Prostate gland (tissue), 2 donors: ENCODE measurements around the gene LYRM2. TPM values are rescaled to one million over a fixed set of nuclear protein-coding genes. Genes with fewer than 3 reads are reported as not detected.
A peak's percentile ranks its signal among the peaks of the same experiment; 100 is the strongest.

Source experiments
- DNase-seq: peaks from one replicate; pipeline ENCODE4 v3.0.0-alpha.2; 2019; ENCODE audit warnings: low spot score
- H3K27ac ChIP-seq, 2 donors: fragments of 200-600 bp; sonication (generic); 2 replicates each; pipeline ENCODE4 v1.5.1; 2017 to 2019
- H3K27me3 ChIP-seq: fragments of 200-600 bp; sonication (generic); replicated peaks from 2 replicates; pipeline ENCODE4 v1.5.1; 2019; ENCODE audit not compliant: insufficient read depth
- H3K36me3 ChIP-seq, 2 donors: fragments of 200-600 bp; sonication (generic); 1 replicate in 1 of 2; 2 replicates in 1 of 2; pipeline versions ENCODE4 v1.5.1 to v1.8.1; 2017 to 2019
- H3K4me1 ChIP-seq: fragments of 200-600 bp; sonication (generic); replicated peaks from 2 replicates; pipeline ENCODE4 v1.5.1; 2019
- H3K4me3 ChIP-seq, 2 donors: fragments of 200-600 bp; sonication (generic); 2 replicates each; pipeline ENCODE4 v1.5.1; 2017 to 2019
- H3K9me3 ChIP-seq: fragments of 200-600 bp; sonication (generic); 2 replicates; pipeline ENCODE4 v1.5.1; 2017
- POLR2A ChIP-seq: fragments of 450-650 bp; IDR thresholded peaks from one replicate; pipeline ENCODE4 v1.6.1; 2016; ENCODE audit warnings: antibody characterized with exemption, mild to moderate bottlenecking
- POLR2AphosphoS5 ChIP-seq: sonication (generic); formaldehyde crosslinking; IDR thresholded peaks from one replicate; pipeline ENCODE4 v1.6.1; 2017; ENCODE audit warnings: antibody characterized with exemption
- WGBS: methylation state at CpG from one replicate; pipeline ENCODE4 v1.1.5; 2018; 5-methylcytosine and 5-hydroxymethylcytosine counted together
- intact Hi-C: fragments of 100-400 bp; cut with DNase I; formaldehyde crosslinking; loops from one replicate; pipeline ENCODE4 v1.14.2; 2022
- total RNA-seq, 2 donors: library from RNA; depleted of rRNA; stranded (reverse); fragments of >200 nt; gene quantifications; one replicate each; pipeline ENCODE4 v1.1.0, GENCODE V29; 2016
- TF ChIP-seq, protein P1 (sequence below), 4 experiments: fragments of 200-600 bp in 2 of 4; fragments of 450-650 bp in 2 of 4; sonication (generic) in 2 of 4; IDR thresholded peaks; 1 replicate in 3 of 4; 2 replicates in 1 of 4; pipeline ENCODE4 v1.5.1; 2016 to 2019; ENCODE audit warnings: antibody characterized with exemption in 4 of 4, mild to moderate bottlenecking in 2 of 4, moderate library complexity in 2 of 4

Gene LYRM2
- total RNA-seq, 2 donors from 2014 or later: 21.3 to 25.7 TPM

DNA sequence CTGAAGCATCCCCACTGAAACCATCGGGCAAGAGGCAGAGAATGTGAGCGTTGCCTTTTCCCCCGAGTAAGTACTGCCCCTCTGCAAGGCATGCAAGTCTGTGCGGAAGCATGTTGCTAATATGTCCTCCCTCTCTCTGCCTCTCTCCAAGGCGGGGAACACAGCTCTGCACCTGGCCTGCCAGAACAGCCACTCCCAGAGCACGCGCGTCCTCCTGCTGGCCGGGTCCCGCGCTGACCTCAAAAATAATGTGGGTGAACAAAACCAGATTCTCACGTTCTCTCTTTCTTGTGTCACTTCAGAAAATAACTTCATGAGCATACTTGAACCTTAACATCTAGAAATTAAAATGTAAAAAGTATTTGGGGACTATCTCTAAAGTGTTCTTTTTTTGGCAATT is 26.4 kb downstream of the LYRM2 start:
- Histone ChIP-seq H3K36me3 (no peaks in the 10 kb centered on the region), H3K27ac (no peak overlapping the region), H3K9me3 (no peaks in the 10 kb centered on the region), H3K27me3 (no peaks in the 10 kb centered on the region), H3K4me1 (no peaks in the 10 kb centered on the region), H3K4me3 (no peak overlapping the region)
- 74% methylated on average over 12 of the region's 12 CpGs for WGBS
- intact Hi-C loops: no loop called here
- no peak for DNase-seq
- TF ChIP-seq POLR2A: no peak

DNA sequence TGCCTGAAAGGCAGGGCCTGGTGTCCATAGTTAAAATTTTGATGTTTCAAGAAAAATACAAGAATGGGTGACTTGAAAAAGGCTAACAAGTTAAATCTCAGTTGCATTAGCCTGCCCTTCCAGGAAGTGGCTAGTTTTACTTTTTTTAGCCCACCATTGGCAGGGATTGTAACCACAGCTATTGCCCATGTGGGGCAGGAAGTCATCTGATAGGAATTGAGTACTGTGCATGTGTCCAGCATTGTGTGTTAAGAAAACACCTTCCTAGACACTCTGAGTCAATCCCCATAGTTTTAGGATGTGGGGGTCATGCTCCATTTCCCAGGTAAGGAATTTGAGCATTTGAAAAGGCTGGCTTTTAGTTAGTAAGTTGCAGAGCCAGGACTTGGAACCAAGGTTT is 26.9 kb downstream of the LYRM2 start:
- H3K36me3 ChIP-seq: no peaks in the 10 kb centered on the region
- no peaks in the 10 kb centered on the region for H3K9me3 ChIP-seq
- no peak for DNase-seq
- no peaks in the 10 kb centered on the region for H3K4me1 ChIP-seq
- no peak overlapping the region for H3K27ac ChIP-seq
- TF ChIP-seq POLR2AphosphoS5 (no peak), POLR2A (no peak)
- TF ChIP-seq, protein P1, sequence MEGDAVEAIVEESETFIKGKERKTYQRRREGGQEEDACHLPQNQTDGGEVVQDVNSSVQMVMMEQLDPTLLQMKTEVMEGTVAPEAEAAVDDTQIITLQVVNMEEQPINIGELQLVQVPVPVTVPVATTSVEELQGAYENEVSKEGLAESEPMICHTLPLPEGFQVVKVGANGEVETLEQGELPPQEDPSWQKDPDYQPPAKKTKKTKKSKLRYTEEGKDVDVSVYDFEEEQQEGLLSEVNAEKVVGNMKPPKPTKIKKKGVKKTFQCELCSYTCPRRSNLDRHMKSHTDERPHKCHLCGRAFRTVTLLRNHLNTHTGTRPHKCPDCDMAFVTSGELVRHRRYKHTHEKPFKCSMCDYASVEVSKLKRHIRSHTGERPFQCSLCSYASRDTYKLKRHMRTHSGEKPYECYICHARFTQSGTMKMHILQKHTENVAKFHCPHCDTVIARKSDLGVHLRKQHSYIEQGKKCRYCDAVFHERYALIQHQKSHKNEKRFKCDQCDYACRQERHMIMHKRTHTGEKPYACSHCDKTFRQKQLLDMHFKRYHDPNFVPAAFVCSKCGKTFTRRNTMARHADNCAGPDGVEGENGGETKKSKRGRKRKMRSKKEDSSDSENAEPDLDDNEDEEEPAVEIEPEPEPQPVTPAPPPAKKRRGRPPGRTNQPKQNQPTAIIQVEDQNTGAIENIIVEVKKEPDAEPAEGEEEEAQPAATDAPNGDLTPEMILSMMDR (IDR thresholded peaks at IDR 0.05): no peak
- no peak overlapping the region for H3K4me3 ChIP-seq
- intact Hi-C loops: no loop called here
- no peaks in the 10 kb centered on the region for H3K27me3 ChIP-seq

DNA sequence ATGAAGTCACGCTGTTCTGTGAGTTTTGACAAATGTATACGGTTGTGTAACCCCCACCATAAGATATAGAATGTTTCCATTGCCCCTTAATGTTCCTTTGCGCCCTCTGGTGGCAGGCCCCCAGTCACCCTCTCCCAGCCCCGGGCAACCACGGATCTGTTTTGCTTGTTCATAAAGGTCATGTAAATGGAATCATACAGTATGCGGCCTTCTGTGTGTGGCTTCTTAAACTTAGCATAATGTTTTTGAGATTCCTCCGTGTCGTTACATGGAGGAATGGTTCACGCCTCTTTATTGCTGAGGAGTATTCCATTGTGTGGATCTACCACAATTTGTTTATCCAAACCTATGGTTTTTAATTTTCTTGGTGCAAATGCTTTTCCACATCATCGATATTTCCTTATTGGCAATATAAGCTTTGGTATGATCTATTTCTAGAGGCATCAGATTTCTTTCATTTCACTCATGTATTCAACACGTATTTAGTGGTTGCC is 28.4 kb downstream of the LYRM2 start:
- H3K36me3 ChIP-seq: no peaks in the 10 kb centered on the region
- TF ChIP-seq POLR2AphosphoS5: peak; percentile 8
- no peak for TF ChIP-seq POLR2A
- TF ChIP-seq, protein P1 (IDR thresholded peaks at IDR 0.05): peak; percentile 43 to 77 (median 72)
- H3K27me3 ChIP-seq: no peaks in the 10 kb centered on the region
- 60% methylated on average over 11 of the region's 11 CpGs for WGBS
- no peaks in the 10 kb centered on the region for H3K9me3 ChIP-seq
- DNase-seq: peak; percentile 52
- no peak overlapping the region for H3K27ac ChIP-seq
- intact Hi-C loops: no loop called here
- no peaks in the 10 kb centered on the region for H3K4me1 ChIP-seq
- H3K4me3 ChIP-seq: no peak overlapping the region

DNA sequence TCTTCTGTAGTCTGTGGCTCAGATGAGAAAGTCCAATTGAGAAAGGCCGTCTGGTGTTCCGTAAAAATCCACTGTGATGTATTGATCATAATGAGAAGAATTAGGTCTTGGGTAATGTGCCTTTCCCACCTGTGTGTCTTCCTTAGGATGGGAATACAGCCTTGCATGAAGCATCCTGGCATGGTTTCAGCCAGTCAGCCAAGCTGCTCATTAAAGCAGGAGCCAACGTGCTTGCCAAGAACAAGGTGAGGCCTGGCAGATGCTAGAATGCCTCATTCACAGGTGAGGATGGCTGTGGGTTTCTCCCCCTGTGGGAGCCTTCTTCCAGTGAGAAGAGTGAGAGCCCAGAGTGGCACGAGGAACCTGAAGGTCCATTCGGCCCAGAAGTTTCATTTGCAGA is 32.7 kb downstream of the LYRM2 start:
- WGBS: 48% methylated on average over 5 of the region's 5 CpGs
- TF ChIP-seq, protein P1 (IDR thresholded peaks at IDR 0.05): no peak
- TF ChIP-seq POLR2A (no peak), POLR2AphosphoS5 (peak; percentile 51)
- intact Hi-C loops: no loop called here
- no peak overlapping the region for H3K4me3 ChIP-seq
- H3K36me3 ChIP-seq: no peaks in the 10 kb centered on the region
- H3K27ac ChIP-seq: no peak overlapping the region
- H3K9me3 ChIP-seq: no peaks in the 10 kb centered on the region
- peak; percentile 84 for DNase-seq
- H3K27me3 ChIP-seq: no peaks in the 10 kb centered on the region
- no peaks in the 10 kb centered on the region for H3K4me1 ChIP-seq

DNA sequence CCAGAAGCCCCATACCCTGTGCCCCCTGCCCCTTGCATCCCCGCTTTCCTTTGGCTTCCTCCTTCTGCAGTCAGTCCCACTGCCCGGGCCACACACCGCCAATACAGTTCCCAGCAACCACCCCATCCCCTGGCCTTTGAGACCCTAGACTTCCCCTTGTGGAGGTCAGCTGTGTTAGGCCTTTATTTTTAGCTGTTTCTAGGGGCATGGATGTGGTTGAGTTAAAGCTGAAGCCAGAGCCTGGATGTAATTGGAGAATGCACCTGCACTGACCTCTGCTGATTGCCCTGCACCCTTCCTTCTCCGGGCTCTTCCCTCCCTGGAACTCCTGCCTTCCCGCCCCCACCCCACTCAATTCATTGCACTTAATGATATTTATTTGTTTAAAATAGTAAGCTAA is 33.9 kb downstream of the LYRM2 start:
- no peak for TF ChIP-seq POLR2AphosphoS5
- TF ChIP-seq POLR2A: no peak
- TF ChIP-seq, protein P1 (IDR thresholded peaks at IDR 0.05): no peak
- Histone ChIP-seq H3K4me3 (no peak overlapping the region), H3K36me3 (no peaks in the 10 kb centered on the region), H3K9me3 (no peaks in the 10 kb centered on the region), H3K27me3 (no peaks in the 10 kb centered on the region), H3K27ac (no peak overlapping the region), H3K4me1 (no peaks in the 10 kb centered on the region)
- no peak for DNase-seq
- 88% methylated on average over 5 of the region's 5 CpGs for WGBS
- intact Hi-C loops: no loop called here
